M059J (cell line): ENCODE data around the gene ACAP2. TPM values are rescaled to one million over a fixed set of nuclear protein-coding genes. Genes with fewer than 3 reads are reported as not detected.
"Not testable (repeated sequence)": the region's sequence is repeated elsewhere in the genome, so short reads cannot be mapped to it uniquely, and the experiment has no call there.

ENCODE experiments used
- DNase-seq: peaks from one replicate; pipeline ENCODE4 v3.0.0-alpha.2; 2012; ENCODE audit warnings: low read depth
- total RNA-seq: library from RNA; depleted of rRNA; stranded (reverse); fragments of >200 nt; shearing (Covaris generic); gene quantifications from 2 replicates; pipeline ENCODE4 v1.2.3, GENCODE V29; 2014; rRNA removed

Gene ACAP2, protein sequence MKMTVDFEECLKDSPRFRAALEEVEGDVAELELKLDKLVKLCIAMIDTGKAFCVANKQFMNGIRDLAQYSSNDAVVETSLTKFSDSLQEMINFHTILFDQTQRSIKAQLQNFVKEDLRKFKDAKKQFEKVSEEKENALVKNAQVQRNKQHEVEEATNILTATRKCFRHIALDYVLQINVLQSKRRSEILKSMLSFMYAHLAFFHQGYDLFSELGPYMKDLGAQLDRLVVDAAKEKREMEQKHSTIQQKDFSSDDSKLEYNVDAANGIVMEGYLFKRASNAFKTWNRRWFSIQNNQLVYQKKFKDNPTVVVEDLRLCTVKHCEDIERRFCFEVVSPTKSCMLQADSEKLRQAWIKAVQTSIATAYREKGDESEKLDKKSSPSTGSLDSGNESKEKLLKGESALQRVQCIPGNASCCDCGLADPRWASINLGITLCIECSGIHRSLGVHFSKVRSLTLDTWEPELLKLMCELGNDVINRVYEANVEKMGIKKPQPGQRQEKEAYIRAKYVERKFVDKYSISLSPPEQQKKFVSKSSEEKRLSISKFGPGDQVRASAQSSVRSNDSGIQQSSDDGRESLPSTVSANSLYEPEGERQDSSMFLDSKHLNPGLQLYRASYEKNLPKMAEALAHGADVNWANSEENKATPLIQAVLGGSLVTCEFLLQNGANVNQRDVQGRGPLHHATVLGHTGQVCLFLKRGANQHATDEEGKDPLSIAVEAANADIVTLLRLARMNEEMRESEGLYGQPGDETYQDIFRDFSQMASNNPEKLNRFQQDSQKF
- total RNA-seq, result 25.5 and 35.3 TPM in 2 replicates

DNA sequence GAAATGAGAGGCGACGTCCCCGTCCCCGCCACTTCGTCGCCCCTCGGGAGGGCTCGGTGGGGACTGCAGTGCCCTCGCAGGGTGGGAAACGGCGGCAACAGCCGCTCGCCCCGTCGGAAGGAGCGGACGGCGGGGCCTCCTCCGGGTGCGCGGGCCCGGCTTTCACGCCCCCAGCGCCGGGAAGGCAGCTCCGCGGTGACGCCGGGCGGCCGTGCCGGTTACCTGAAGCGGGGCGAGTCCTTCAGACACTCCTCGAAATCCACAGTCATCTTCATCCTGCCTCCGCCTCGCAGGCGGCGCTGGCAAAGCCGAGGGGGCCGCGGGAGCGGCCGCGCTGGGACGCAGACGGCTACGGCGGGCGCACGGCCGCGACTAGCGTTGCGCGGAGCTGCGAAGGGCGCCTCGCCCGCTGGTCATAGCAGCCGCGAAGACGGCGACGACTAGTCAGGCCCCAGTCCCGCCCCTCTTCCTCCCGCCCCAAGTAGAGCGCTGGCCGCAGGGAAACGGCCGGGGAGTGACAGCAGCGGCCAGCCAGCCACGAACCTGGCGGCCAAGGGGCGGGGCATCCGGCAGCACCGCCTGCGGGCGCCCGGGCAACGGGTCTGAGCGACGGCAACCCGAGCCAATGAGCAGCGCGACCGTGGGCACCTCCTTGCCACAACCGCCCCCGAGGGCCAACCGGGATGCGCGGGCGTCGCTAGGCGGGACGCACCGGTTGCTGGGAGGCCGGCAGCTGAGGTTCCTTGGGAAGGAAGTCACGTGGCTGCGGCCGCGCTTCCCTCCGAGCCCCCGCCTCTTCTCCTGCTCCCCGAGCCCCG is at the start of gene ACAP2:
Gene ACAP2 (minus strand): TSS at position 448 of the 818 bp plus-strand sequence. CDS start 173 bp downstream, at position 275.
- peak; percentile 100 for DNase-seq

DNA sequence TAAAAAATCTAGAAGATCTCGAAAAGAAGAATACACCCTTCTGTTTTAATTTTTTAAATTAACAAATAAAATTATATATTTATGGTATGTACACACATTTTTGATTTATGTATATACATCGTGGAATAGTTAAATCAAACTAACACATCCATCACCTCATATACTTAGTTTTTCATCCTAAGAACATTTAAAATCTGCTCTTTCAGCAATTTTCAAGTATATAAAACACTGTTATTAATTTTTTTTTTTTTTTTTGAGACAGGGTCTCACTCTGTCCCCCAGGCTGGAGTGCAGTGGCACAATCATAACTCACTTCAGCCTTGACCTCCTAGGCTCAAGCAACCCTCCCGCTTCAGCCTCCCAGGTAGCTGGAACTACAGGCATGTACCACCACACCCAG is 32.8 kb upstream of the ACAP2 start:
- no peak for DNase-seq

DNA sequence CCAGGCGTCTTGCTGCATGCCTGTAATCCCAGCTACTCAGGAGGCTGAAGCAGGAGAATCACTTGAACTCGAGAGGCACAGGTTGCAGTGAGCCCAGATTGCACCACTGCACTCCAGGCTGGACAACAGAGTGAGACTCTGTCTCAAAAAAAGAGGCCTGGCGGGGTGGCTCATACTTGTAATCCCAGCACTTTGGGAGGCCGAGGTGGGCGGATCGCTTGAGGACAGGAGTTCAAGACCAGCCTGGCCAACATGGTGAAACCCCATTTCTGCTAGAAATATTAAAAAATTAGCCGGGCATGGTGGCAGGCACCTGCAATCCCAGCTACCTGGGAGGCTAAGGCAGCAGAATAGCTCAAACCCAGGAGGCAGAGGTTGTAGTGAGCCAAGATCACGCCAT is 32.3 kb upstream of the ACAP2 start:
- DNase-seq, result not testable (repeated sequence)

DNA sequence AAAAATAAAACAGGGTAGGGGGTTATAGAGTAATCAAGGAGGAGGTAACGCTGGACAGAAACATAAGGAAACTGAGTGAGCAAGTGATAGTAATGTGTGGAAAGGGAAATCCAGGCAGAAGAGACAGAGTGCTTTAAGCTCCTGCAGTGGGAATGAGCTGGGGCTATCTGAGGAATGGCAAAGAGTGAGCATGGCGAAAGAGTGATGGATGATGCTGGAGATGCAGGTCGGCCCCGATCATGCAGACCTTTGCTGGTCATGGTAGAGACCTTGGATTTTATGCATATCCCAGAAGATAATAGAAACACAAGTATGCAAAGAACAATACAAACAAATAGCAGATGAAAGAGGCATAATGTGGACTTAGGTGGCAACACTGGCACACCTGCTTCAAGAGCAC is 26.0 kb upstream of the ACAP2 start:
- no peak for DNase-seq

DNA sequence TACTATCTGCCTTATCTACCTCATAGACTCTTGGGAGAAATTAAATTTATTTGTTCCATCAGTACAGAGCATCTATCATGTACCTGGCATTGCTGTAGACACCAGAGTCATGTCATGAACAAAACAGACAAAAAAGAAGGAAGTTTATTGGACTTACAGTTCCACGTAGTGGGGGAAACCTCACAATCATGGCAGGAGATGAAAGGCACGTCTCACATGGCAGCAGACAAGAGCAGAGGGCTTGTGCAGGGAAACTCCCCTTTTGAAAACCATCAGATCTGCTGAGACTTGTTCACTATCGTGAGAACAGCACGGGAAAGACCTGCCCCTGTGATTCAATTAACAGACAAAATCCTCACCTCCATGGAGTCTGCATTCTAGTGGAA is 25.6 kb upstream of the ACAP2 start:
- DNase-seq, result no peak

DNA sequence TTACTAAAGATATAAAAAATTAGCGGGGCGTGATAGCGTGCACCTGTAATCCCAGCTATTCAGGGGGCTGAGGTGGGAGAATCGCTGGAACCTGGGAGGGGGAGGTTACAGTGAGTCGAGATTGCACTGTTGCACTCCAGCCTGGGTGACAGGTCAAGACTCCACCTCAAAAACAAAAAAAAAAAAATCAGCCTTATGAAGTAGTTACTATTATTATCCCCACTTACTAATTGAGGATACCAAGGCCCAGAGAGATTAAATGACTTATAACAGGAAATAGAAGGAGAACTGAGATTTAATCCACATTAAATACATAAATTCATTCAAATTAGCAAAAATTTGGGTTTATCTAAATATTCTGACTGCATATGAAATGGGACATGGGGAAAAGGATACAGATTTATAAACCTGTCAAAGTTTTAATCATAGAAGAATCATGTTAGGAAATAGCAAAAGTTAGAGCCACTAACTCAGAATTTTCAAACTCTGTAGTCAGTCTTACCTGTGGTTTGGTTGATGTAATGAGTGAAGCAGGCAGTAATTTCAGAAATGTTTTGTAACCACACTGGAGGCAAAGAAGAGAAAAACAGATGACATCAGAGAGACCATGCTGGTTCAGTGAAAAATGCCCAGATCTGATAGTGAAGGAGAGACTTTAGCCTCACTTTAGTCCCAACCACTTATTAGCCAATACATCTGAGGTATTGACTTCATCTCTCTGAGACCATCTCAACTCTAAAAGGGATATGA is 25.0 kb upstream of the ACAP2 start:
- peak; percentile 82 for DNase-seq

DNA sequence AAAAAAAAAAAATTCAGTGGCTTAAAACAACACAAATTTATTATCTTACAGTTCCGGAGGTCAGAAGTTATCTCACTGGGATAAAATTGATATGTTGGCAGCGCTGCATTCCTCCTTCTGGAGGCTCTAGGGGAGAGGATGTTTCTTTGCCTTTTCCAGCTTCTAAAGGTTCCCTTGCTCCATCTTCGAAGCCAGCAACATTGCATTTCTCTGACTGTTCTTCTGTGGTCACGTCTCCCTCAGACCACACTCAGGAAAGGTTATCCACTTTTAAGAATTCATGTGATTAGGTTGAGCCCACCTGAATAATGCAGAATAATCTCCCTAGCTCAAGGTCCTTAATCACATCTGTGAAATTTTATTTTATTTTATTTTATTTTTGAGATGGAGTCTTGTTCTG is 23.4 kb upstream of the ACAP2 start:
- peak; percentile 48 for DNase-seq

DNA sequence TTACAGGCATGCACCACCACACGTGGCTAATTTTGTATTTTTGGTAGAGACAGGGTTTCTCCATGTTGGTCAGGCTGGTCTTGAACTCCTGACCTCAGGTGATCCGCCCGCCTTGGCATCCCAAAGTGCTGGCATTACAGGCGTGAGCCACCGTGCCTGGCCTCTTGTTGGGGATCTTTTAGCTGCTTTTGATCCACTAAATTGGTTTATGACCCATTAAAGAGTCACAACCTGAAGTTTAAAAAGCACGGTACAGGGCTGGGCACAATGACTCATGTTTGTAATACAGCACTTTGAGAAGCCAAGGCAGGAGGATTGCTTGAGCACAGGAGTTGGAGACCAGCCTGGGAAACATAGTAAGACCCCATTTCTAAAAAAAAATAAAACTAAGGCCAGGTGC is 20.1 kb upstream of the ACAP2 start:
- peak; percentile 21 for DNase-seq

DNA sequence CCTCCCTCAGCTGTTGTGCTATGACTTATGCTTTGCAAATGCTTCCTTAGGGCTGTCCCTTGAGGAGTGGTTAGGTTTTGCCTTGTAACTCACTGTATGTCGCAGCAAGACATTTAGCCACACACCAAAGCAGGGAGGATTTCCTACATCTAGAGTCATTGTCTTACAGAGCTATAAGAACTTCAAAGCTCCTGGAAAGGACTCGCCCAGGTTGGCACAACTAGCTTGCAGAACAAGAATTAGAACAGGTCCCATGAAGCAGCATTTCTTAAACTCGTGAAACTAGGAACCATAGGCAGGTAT is 19.4 kb upstream of the ACAP2 start:
- DNase-seq, result peak; percentile 8

DNA sequence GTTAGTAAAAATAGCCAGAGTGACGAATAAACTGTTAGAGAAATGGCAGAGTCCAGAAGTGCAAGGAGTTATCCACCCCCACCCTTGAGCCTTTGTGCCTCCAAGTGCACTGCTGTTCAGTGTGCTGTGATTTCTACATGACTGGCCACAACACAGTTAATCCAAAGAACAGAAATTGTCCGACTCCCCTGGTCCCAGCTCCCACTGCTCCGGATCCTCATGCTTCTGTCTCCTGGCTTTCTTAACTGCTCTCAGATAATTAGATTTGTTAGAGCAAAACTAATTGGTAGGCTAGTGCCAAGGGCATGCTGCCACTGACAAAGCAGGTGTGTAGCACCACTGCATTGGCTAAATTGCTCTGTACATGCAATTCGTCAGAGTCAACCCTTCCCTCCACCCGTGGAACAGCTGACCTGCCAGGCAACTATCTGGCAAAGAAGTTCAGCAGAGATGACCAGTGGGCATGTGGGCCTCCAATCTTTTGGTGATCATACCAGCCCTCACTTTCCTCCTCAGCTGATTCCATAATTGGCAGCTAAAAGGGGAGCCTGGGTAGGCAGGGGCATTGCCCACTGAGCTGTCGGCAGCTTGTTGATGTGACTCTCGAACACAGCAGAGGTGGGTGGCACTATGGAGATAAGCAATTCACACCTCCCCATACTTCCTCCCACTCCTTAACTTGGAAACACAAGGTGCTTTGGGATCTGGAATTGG is 18.9 kb upstream of the ACAP2 start:
- DNase-seq, result no peak

DNA sequence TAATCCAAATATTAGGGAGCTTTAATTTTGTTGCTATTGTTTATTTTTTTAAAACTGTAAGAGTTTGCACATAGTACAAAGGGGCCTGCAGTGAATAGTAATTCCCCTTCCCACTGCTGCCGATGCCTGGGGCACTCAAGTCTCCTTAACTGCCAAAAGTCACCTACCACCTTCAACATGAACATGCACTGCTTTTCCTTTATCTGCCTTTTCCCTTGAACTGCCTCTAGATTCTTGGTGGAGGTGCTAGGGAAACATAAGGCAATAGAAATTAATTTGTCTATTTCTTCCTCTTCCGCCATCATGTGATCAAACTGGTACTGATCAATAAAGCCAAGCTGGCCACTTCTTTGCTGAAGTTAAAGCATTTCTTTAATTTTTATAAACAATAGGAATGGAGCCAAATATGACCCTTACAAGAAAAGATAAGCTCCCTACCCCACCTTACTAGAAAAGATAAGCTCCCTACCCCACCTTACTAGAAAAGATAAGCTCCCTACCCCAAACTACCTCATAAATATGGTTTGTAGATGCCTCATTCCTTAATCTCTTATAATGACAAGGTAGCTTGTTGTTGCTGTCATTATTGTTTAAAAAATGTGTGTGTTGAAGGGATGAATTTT is 17.4 kb upstream of the ACAP2 start:
- DNase-seq, result no peak

DNA sequence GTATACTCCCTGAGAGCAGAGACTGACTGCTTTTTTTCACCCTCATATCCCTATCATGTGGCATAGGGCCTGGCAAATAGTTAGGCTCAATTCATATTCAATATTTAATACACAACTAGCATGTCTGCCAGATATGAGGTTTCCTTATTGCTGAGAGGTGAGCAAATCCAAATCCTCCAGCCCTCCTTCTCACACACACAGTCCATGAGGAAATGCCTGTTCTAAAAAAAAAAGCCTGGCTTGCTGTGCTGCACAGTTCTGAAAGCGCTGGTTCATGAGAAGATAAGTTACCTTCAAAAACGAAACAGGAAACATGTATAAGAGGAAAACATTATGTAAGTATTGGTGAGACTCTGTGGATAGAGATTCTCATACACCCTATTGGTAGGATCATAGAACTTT is 15.5 kb upstream of the ACAP2 start:
- no peak for DNase-seq

DNA sequence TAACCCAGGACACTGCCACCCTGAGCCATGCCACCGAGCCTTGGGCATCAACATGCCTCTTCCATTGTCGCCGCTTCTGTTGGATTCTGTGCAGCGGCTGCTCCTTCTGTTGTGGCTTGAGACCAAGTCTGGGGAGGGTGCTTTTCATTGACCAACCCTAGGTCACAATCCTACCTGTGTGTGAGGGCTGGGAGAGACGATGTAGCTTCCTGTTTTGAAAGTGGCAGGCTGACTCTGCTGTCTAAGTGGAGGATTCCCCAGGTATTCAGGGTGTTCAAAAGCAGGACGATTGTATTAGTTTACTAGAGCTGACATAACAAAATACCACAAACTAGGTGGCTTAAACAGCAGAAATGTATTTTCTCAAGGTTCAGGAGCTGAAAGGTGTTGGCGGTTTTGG is 13.0 kb upstream of the ACAP2 start:
- DNase-seq, result no peak

DNA sequence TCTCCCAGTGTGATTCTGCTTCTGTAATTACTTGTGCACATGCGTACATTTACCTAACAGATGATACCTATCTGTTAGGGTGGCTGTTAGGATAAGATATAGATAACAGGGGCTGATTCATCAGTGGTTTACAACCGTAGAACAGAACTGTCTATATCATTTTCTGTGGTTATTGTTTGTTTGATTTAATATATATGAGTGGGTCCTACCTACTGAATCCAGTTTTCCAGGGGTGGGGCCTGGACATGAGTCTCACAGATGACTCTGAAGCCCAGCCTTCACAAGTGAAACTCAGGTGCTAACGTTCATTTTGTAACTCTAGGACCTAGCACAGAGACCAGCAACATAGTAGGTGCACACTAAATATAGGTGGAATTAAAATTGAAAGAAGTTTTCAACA is 10.4 kb upstream of the ACAP2 start:
- no peak for DNase-seq

DNA sequence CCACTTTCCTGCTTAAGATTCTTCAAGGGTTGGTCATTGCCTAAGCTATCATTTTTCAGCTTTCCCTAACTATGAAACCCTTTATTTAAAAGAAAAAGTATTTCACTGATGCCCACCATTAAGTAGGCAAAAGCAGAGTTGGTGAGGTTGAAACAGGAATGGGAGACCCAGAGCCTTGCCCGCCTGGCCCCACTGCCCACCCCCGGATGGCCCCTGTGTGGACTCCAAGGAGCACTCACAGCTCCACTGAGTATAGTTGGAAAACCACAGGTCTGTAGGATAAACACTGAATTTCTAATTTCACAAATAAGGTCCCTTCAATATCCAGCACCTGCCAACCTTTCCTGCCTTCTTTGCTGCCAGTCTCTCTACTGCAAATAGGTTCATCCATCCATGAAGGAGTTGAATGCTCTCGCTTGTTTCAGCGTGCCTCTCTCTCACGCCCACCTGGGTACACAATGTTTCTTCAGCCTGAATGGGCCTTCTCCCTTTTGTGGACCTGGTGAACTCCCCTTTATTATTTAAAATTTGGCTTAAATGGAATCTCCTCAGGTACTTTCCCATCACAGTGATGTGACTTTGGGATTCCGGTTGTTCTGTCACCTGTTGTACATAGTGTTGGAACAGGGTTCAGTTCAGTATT is 8.7 kb upstream of the ACAP2 start:
- no peak for DNase-seq

DNA sequence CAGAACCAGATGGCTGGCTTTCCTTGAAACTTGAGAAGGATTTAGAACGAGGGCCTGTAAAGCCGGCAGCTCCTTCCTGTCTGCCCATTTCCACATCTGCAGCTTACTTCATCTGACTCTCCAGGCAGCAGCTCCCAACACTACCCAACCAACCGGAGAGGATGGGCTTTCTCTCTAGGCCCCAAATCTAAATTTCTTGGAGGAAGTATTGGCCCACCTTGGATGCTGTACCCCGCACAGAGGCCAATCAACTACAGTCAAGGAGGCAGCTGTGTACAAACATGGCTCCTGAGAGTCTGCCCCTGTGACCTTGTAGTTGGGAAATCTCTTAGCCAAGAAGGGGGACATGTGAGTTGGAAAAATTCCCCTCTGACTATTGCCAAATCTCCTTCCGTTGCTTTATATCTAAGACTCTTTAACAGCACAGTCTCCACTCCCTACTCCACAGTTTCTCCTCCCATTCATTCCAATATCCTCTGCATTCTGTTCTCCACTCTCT is 8.0 kb upstream of the ACAP2 start:
- DNase-seq, result peak; percentile 15

DNA sequence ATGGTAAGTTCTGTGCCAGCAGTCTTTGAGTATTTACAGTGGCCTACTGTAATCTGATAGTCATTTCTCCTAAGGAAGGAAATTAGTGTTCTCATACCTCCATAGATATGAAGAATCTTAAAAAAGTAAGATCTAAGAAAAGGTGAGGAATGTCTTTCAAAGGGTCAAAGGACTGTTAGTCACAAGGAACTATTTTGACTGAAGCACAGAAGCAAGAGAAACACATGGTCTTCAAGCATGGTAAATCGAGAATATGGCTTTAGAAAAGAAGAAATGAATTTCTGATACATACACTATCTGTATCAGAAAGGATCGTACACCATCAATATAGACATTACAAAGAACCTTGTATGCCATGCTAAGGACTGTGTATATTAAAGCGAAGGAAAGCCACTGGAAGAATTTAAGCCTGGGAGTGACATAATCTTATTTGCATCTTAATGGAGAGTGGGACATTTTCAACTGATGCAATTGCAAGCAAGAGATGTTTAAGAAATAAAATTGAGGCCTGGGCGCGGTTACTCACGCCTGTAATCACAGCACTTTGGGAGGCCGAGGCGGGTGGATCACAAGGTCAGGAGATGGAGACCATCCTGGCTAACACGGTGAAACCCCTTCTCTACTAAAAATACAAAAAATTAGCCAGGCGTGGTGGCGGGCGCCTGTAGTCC is 5.5 kb upstream of the ACAP2 start:
- DNase-seq, result no peak

DNA sequence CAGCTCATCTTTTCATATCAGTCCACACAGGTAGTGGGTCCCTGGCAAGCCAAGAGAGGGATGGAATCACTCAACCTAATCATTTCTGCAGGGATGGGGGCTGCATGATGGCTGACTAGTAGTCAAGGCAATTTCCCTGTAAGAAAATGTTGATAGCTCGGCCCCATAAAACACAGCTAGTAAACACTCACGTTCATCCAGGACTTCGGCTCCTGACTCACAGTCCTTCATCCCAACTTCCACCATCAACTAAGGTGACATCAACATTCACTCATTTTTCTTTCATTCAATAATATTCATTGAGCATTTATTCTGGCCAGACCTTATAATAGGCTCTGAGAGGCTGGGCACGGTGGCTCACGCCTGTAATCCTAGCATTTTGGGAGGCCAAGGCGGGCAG is 4.4 kb upstream of the ACAP2 start:
- no peak for DNase-seq

DNA sequence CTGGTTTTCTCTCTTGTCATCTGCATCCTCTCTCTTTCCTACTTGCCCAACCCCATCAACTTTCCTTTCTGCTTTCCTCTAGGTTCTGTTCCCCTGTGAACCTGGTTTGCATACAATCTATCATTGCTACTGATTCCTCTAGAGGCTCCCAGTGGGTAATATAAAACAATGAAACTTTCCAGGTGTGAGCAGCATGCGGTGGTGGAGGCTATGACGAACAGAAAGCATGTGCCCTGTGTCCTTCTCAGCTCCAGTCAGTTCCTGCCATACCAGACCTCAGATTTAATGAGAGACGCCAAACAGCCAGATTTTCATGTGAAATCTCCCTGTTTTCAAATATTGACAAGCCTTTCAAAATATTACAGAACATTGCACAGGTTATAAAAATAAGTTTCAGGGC is 3.5 kb upstream of the ACAP2 start:
- DNase-seq, result no peak
